Measurements from ENCODE around the gene EXOC6. TPM values are rescaled to one million over a fixed set of nuclear protein-coding genes. Genes with fewer than 3 reads are reported as not detected.

The EXOC6 gene
- total and polyA plus RNA-seq, 2 of the 13 experiments (the other 11 are each of a cell fraction or from before 2014, with no cell fraction given), result 22.2 to 29.2 TPM

- no peak overlapping the region for H3K27ac ChIP-seq (ENCODE audit: extremely low read length, insufficient read depth, low read length)
- no peak overlapping the region for H3K9ac ChIP-seq (ENCODE audit: insufficient read depth, low read depth, low read length)
Observed at GRCh38 chr10:92811986-92812385, 36.3 kb upstream of the EXOC6 start.

DNA sequence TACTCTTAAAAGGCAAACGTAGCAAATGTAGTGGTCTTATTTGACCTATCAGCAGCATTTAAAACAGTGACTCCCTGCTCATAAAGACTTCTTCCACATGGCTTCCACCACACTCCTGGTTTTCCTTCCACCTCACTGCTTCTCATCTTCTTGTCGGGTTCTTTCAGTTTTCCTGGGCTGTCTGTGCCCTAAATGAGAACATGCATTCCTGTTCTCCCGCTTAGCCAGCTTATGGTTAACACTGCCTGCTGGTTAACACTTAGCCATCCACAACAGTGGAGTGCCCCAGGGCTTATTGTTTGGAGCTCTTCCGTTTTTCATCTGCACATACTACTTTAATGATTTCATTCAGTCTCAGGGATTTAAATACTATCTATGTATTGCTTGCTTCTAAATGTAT lies 34.3 kb upstream of the EXOC6 start:
- intact Hi-C loops (cut with micrococcal nuclease; ENCODE audit: unreplicated experiment), result no loop called here
- no peaks in the 10 kb centered on the region for H3K9me3 ChIP-seq (ENCODE audit: low read length)
- FAIRE-seq (no peak), DNase-seq (ENCODE audit: low spot score) (no peak), ATAC-seq (no peak)
- no peak overlapping the region for H2AFZ ChIP-seq (ENCODE audit: low read length)
- CTCF ChIA-PET (ENCODE audit: low intra/inter-chr PET ratio, low total read pairs), result no interaction called here
- H3K9ac ChIP-seq (ENCODE audit: insufficient read depth, low read depth, low read length), result no peak overlapping the region
- peaks cover 0 to 23% of the 10 kb centered on the region in 2 experiments; a peak in 4 of 5 replicates for H3K27me3 ChIP-seq (ENCODE audit: control insufficient read depth in 1 of 2, insufficient read depth in 2 of 2, low read length in 2 of 2)
- in situ Hi-C loops (cut with HindIII; ENCODE audit: extremely low pct_ligation_motif_present, low pct_unique_long_range_greater_than_20kb), result no loop called here
- POLR2A ChIA-PET, result no interaction called here
- no peak overlapping the region for H3K4me3 ChIP-seq (replicated peaks in 1 of 3; ENCODE audit: insufficient read depth in 1 of 3, low read depth in 2 of 3, low read length in 3 of 3)
- no peaks in the 10 kb centered on the region for H3K79me2 ChIP-seq (ENCODE audit: insufficient read depth, low read length)
- no peak overlapping the region for H3K4me2 ChIP-seq (ENCODE audit: low read depth, low read length)
- no TSS peak for BruUV-seq (replicated peaks)
- WGBS (ENCODE audit: low lambda C conversion rate), result 28% methylated on average over 4 of the region's 4 CpGs
- H3K36me3 ChIP-seq (replicated peaks in 1 of 2; ENCODE audit: control insufficient read depth in 1 of 2, insufficient read depth in 2 of 2, low read length in 2 of 2), result no peaks in the 10 kb centered on the region
- no peak overlapping the region for H3K27ac ChIP-seq (ENCODE audit: extremely low read length, insufficient read depth, low read length)
- H3K4me1 ChIP-seq (ENCODE audit: insufficient read depth, low read length), result 0 out of 2 replicates have a peak, but pooled peaks cover 18% of the 10 kb centered on the region
- no peaks in the 10 kb centered on the region for H4K20me1 ChIP-seq (ENCODE audit: insufficient read depth, low read length)
- no peak for TF ChIP-seq ZNF263 (CRISPR knock-in tag; IDR thresholded peaks at IDR 0.05)
- TF ChIP-seq, protein P1, sequence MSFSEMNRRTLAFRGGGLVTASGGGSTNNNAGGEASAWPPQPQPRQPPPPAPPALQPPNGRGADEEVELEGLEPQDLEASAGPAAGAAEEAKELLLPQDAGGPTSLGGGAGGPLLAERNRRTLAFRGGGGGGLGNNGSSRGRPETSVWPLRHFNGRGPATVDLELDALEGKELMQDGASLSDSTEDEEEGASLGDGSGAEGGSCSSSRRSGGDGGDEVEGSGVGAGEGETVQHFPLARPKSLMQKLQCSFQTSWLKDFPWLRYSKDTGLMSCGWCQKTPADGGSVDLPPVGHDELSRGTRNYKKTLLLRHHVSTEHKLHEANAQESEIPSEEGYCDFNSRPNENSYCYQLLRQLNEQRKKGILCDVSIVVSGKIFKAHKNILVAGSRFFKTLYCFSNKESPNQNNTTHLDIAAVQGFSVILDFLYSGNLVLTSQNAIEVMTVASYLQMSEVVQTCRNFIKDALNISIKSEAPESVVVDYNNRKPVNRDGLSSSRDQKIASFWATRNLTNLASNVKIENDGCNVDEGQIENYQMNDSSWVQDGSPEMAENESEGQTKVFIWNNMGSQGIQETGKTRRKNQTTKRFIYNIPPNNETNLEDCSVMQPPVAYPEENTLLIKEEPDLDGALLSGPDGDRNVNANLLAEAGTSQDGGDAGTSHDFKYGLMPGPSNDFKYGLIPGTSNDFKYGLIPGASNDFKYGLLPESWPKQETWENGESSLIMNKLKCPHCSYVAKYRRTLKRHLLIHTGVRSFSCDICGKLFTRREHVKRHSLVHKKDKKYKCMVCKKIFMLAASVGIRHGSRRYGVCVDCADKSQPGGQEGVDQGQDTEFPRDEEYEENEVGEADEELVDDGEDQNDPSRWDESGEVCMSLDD (CRISPR knock-in tag; IDR thresholded peaks at IDR 0.05; ENCODE audit: borderline replicate concordance), result no peak
- no peak for TF ChIP-seq STAG1 (CRISPR knock-in tag; IDR thresholded peaks at IDR 0.05)
- TF ChIP-seq TSC22D2 (CRISPR knock-in tag; IDR thresholded peaks at IDR 0.05; ENCODE audit: borderline replicate concordance), result no peak
- TF ChIP-seq ZNF746 (CRISPR knock-in tag; IDR thresholded peaks at IDR 0.05), result no peak
- TF ChIP-seq RELA (CRISPR knock-in tag; IDR thresholded peaks at IDR 0.05), result no peak
- no peak for TF ChIP-seq KDM1A (CRISPR knock-in tag; IDR thresholded peaks at IDR 0.05)
- TF ChIP-seq PPARG (CRISPR knock-in tag; conservative IDR thresholded peaks at IDR 0.05), result no peak
- no peak for TF ChIP-seq ZNF280B (CRISPR knock-in tag; IDR thresholded peaks at IDR 0.05; ENCODE audit: borderline replicate concordance)
- no peak for TF ChIP-seq ZSCAN5A (CRISPR knock-in tag; IDR thresholded peaks at IDR 0.05; ENCODE audit: borderline replicate concordance)
- TF ChIP-seq ZNF776 (CRISPR knock-in tag; IDR thresholded peaks at IDR 0.05), result no peak
- TF ChIP-seq EEA1 (CRISPR knock-in tag; IDR thresholded peaks at IDR 0.05; ENCODE audit: borderline replicate concordance), result no peak
- TF ChIP-seq SIN3A (IDR thresholded peaks at IDR 0.05; ENCODE audit: borderline replicate concordance, low read depth, low read length), result no peak

More at GRCh38 chr10:92811986-92812385, 36.3 kb upstream of the EXOC6 start:
- H3K4me2 ChIP-seq (ENCODE audit: low read depth, low read length), result no peak overlapping the region
- no peak overlapping the region for H3K4me3 ChIP-seq (replicated peaks in 1 of 3; ENCODE audit: insufficient read depth in 1 of 3, low read depth in 2 of 3, low read length in 3 of 3)
- in situ Hi-C loops (cut with HindIII; ENCODE audit: extremely low pct_ligation_motif_present, low pct_unique_long_range_greater_than_20kb), result no loop called here
- no peaks in the 10 kb centered on the region for H4K20me1 ChIP-seq (ENCODE audit: insufficient read depth, low read length)
- ChIA-PET CTCF (ENCODE audit: low intra/inter-chr PET ratio, low total read pairs) (no interaction called here), POLR2A (no interaction called here)
- no peak overlapping the region for H2AFZ ChIP-seq (ENCODE audit: low read length)
- BruUV-seq (replicated peaks), result no TSS peak
- ATAC-seq (no peak), FAIRE-seq (no peak), DNase-seq (ENCODE audit: low spot score) (no peak)
- TF ChIP-seq STAT5B (CRISPR knock-in tag; IDR thresholded peaks at IDR 0.05) (no peak), NFATC3 (CRISPR knock-in tag; IDR thresholded peaks at IDR 0.05) (no peak), SIN3A (IDR thresholded peaks at IDR 0.05; ENCODE audit: borderline replicate concordance, low read depth, low read length) (no peak)
- intact Hi-C loops (cut with micrococcal nuclease; ENCODE audit: unreplicated experiment), result no loop called here
- 95% methylated on average over 1 of the region's 1 CpG for WGBS (ENCODE audit: low lambda C conversion rate)
- H3K9me3 ChIP-seq (ENCODE audit: low read length), result no peaks in the 10 kb centered on the region
- H3K79me2 ChIP-seq (ENCODE audit: insufficient read depth, low read length), result no peaks in the 10 kb centered on the region
- H3K27me3 ChIP-seq (ENCODE audit: control insufficient read depth in 1 of 2, insufficient read depth in 2 of 2, low read length in 2 of 2), result peaks cover 0 to 23% of the 10 kb centered on the region in 2 experiments; a peak in 3 of 5 replicates
- peaks cover 22% of the 10 kb centered on the region; the same call in 1 of the 2 replicates for H3K4me1 ChIP-seq (ENCODE audit: insufficient read depth, low read length)
- H3K36me3 ChIP-seq (replicated peaks in 1 of 2; ENCODE audit: control insufficient read depth in 1 of 2, insufficient read depth in 2 of 2, low read length in 2 of 2), result no peaks in the 10 kb centered on the region
